Activated gamma-delta T cell treated with Interleukin-2 at 50 U/mL for 16 hours (primary cell): Measurements from ENCODE around the gene ARHGAP15.

Source experiments
- DNase-seq: peaks from one replicate; pipeline ENCODE4 v3.0.0-alpha.2; 2020

ARHGAP15 gene

GRCh38 chr2:143229952-143230351 lies 100.7 kb downstream of the ARHGAP15 start:
- DNase-seq = no peak

- no peak for DNase-seq
Measured at GRCh38 chr2:143230506-143231253, 101.5 kb downstream of the ARHGAP15 start.

- no peak for DNase-seq
Measured at GRCh38 chr2:143231254-143231645, 102.0 kb downstream of the ARHGAP15 start.

- no peak for DNase-seq
Measured at GRCh38 chr2:143237146-143237777, 108.0 kb downstream of the ARHGAP15 start.

GRCh38 chr2:143241403-143242088 lies 112.3 kb downstream of the ARHGAP15 start:
- DNase-seq = no peak

- no peak for DNase-seq
Measured at GRCh38 chr2:143246246-143246645, 117.0 kb downstream of the ARHGAP15 start.

GRCh38 chr2:143246815-143247744 lies 117.9 kb downstream of the ARHGAP15 start:
- DNase-seq = peak; percentile 51

GRCh38 chr2:143248631-143249030 lies 119.4 kb downstream of the ARHGAP15 start:
- DNase-seq = no peak

- no peak for DNase-seq
Measured at GRCh38 chr2:143251681-143252080, 122.5 kb downstream of the ARHGAP15 start.

- no peak for DNase-seq
Measured at GRCh38 chr2:143252138-143252907, 123.1 kb downstream of the ARHGAP15 start.

GRCh38 chr2:143254110-143254509 lies 124.9 kb downstream of the ARHGAP15 start:
- peak; percentile 39 for DNase-seq

GRCh38 chr2:143255086-143255485 lies 125.9 kb downstream of the ARHGAP15 start:
- DNase-seq = no peak

- no peak for DNase-seq
Measured at GRCh38 chr2:143255899-143256298, 126.7 kb downstream of the ARHGAP15 start.

- DNase-seq = no peak
Measured at GRCh38 chr2:143258126-143258892, 129.1 kb downstream of the ARHGAP15 start.

GRCh38 chr2:143259368-143259958 lies 130.2 kb downstream of the ARHGAP15 start:
- DNase-seq = peak; percentile 71

- DNase-seq = peak; percentile 40
Measured at GRCh38 chr2:143261986-143262385, 132.8 kb downstream of the ARHGAP15 start.

- DNase-seq = no peak
Measured at GRCh38 chr2:143262389-143262788, 133.2 kb downstream of the ARHGAP15 start.

GRCh38 chr2:143263066-143263625 lies 133.9 kb downstream of the ARHGAP15 start:
- no peak for DNase-seq

GRCh38 chr2:143264851-143265250 lies 135.6 kb downstream of the ARHGAP15 start:
- DNase-seq = no peak

GRCh38 chr2:143279672-143280071 lies 150.5 kb downstream of the ARHGAP15 start:
- DNase-seq = no peak
